Stimulated activated naive CD8-positive, alpha-beta T cell treated with anti-CD3 and anti-CD28 coated beads, Interleukin-15, amount 100 ng/mL, for 72 hours (primary cell): ENCODE data around the gene TIMM17A.
"Not testable (repeated sequence)": the region's sequence is repeated elsewhere in the genome, so short reads cannot be mapped to it uniquely, and the experiment has no call there.

Source experiments
- ATAC-seq: fragments of 150-1000 bp; cut with Tn5 transposase; 2 replicates; pipeline ENCODE4 v1.10.0; 2021; ENCODE audit warnings: mild to moderate bottlenecking, moderate library complexity
- DNase-seq, 2 donors: peaks; one replicate each; pipeline ENCODE4 v3.0.0; 2021 to 2022
- H3K27ac Mint-ChIP-seq, 2 donors: one replicate each; pipeline ENCODE4 v1.8.0; 2022; ENCODE audit warnings: mild to moderate bottlenecking in 2 of 2, mixed read lengths in 2 of 2, moderate library complexity in 2 of 2
- H3K27me3 Mint-ChIP-seq: one replicate; pipeline ENCODE4 v1.8.0; 2022; ENCODE audit warnings: mixed read lengths
- H3K4me1 Mint-ChIP-seq: one replicate; pipeline ENCODE4 v1.8.0; 2022; ENCODE audit warnings: mild to moderate bottlenecking, mixed read lengths
- H3K4me3 Mint-ChIP-seq, 2 donors: one replicate each; pipeline ENCODE4 v1.8.0; 2022; ENCODE audit warnings: mild to moderate bottlenecking in 2 of 2, mixed read lengths in 2 of 2, moderate library complexity in 1 of 2
- H3K9me3 Mint-ChIP-seq, 2 donors: one replicate each; pipeline ENCODE4 v1.8.0; 2022; ENCODE audit warnings: mixed read lengths in 2 of 2

Gene TIMM17A

GRCh38 chr1:202014915-202015661 lies 59.8 kb downstream of the TIMM17A start:
- Mint-ChIP-seq H3K27ac (no peak overlapping the region), H3K9me3 (no peaks in the 10 kb centered on the region), H3K27me3 (peaks cover 26% of the 10 kb centered on the region), H3K4me1 (peaks cover 2% of the 10 kb centered on the region), H3K4me3 (no peak overlapping the region)
- peak; percentile 21 for ATAC-seq
- DNase-seq = no peak

GRCh38 chr1:202015662-202015937 lies 60.3 kb downstream of the TIMM17A start:
- no peaks in the 10 kb centered on the region for H3K9me3 Mint-ChIP-seq
- no peak overlapping the region for H3K4me3 Mint-ChIP-seq
- no peak overlapping the region for H3K27ac Mint-ChIP-seq
- DNase-seq = no peak
- peaks cover 26% of the 10 kb centered on the region for H3K27me3 Mint-ChIP-seq
- H3K4me1 Mint-ChIP-seq = no peaks in the 10 kb centered on the region
- ATAC-seq = peak; percentile 6

- Mint-ChIP-seq H3K9me3 (no peaks in the 10 kb centered on the region), H3K27me3 (peaks cover 26% of the 10 kb centered on the region), H3K4me1 (no peaks in the 10 kb centered on the region), H3K4me3 (no peak overlapping the region), H3K27ac (no peak overlapping the region)
- DNase-seq = no peak
- ATAC-seq = no peak
Measured at GRCh38 chr1:202016022-202016810, 60.9 kb downstream of the TIMM17A start.

GRCh38 chr1:202016811-202017748 lies 61.8 kb downstream of the TIMM17A start:
- no peaks in the 10 kb centered on the region for H3K4me1 Mint-ChIP-seq
- ATAC-seq (no peak), DNase-seq (no peak)
- H3K9me3 Mint-ChIP-seq = no peaks in the 10 kb centered on the region
- H3K27me3 Mint-ChIP-seq = peaks cover 26% of the 10 kb centered on the region
- no peak overlapping the region for H3K27ac Mint-ChIP-seq
- no peak overlapping the region for H3K4me3 Mint-ChIP-seq

GRCh38 chr1:202017749-202018467 lies 62.6 kb downstream of the TIMM17A start:
- Mint-ChIP-seq H3K27ac (no peak overlapping the region), H3K9me3 (no peaks in the 10 kb centered on the region), H3K4me1 (no peaks in the 10 kb centered on the region), H3K27me3 (peaks cover 28% of the 10 kb centered on the region), H3K4me3 (no peak overlapping the region)
- DNase-seq (no peak), ATAC-seq (peak; percentile 37)

GRCh38 chr1:202018468-202019234 lies 63.3 kb downstream of the TIMM17A start:
- no peaks in the 10 kb centered on the region for H3K9me3 Mint-ChIP-seq
- ATAC-seq (no peak), DNase-seq (no peak)
- peaks cover 35% of the 10 kb centered on the region for H3K27me3 Mint-ChIP-seq
- no peaks in the 10 kb centered on the region for H3K4me1 Mint-ChIP-seq
- no peak overlapping the region for H3K27ac Mint-ChIP-seq
- H3K4me3 Mint-ChIP-seq = no peak overlapping the region

GRCh38 chr1:202019235-202019558 lies 63.9 kb downstream of the TIMM17A start:
- not testable (repeated sequence) for H3K4me3 Mint-ChIP-seq, ATAC-seq, DNase-seq, H3K9me3 Mint-ChIP-seq, H3K4me1 Mint-ChIP-seq
- Mint-ChIP-seq H3K27ac (peak overlapping the region in 1 of 2 donors; percentile 56), H3K27me3 (peaks cover 35% of the 10 kb centered on the region)
